HCT116 (cell line): ENCODE data around the gene CSTF3. TPM values are rescaled to one million over a fixed set of nuclear protein-coding genes. Genes with fewer than 3 reads are reported as not detected.

ENCODE experiments used
- ATAC-seq: fragments of 200-7000 bp; cut with Tn5 transposase; 2 replicates; pipeline ENCODE4 v1.9.1; 2020; ENCODE audit warnings: mild to moderate bottlenecking, moderate library complexity
- BruUV-seq: library from RNA; stranded (reverse); fragments of 400-500 nt; replicated peaks from 2 replicates; lab custom pipeline; 2021; lab: Mats Ljungman, UMichigan
- CTCF ChIA-PET: fragments of 300-600 bp; sonication (Branson Sonifier 250); formaldehyde crosslinking; loops from one replicate; lab custom pipeline; 2021; ENCODE audit warnings: antibody characterized with exemption; lab: Charles Lee
- POLR2A ChIA-PET: fragments of 300-600, 350-600 bp; sonication (Branson Sonifier 250); formaldehyde crosslinking; loops from one replicate; lab custom pipeline; 2021; ENCODE audit warnings: antibody characterized with exemption; lab: Charles Lee
- RAD21 ChIA-PET, 2 experiments: fragments of 300-600 bp; sonication (Branson Sonifier 250); formaldehyde crosslinking; loops; one replicate each; lab custom pipeline; 2023; ENCODE audit warnings: low total read pairs in 2 of 2; ENCODE audit not compliant: uncharacterized antibody in 2 of 2, unreplicated experiment in 2 of 2, low non-redundant PET in 1 of 2; lab: Charles Lee
- DNase-seq: peaks from one replicate; pipeline ENCODE4 v3.0.0-alpha.2; 2010; ENCODE audit warnings: low read depth, low spot score
- H2AFZ ChIP-seq: fragments of 200-600 bp; shearing (Covaris generic), sonication (generic); 2 replicates; pipeline ENCODE4 v1.6.1; 2017; ENCODE audit warnings: low read depth, mixed run types, mixed read lengths, antibody characterized with exemption, low read length; ENCODE audit not compliant: poor library complexity, severe bottlenecking
- H3K27ac ChIP-seq: 2 replicates; pipeline ENCODE4 v1.5.1; 2012; ENCODE audit warnings: low read depth, low read length
- H3K27me3 ChIP-seq: fragments of 200-600 bp; sonication (generic); 2 replicates; pipeline ENCODE4 v1.6.1; 2016; ENCODE audit warnings: mixed run types, low read length, mixed read lengths; ENCODE audit not compliant: insufficient read depth
- H3K36me3 ChIP-seq, 2 experiments: fragments of 200-500 bp in 1 of 2; fragments of 200-600 bp in 1 of 2; sonication (Bioruptor generic) in 1 of 2; sonication (generic) in 1 of 2; 2 replicates each; pipeline versions ENCODE4 v1.5.1 to v1.6.1; 2014 to 2016; ENCODE audit warnings: low read length in 2 of 2, inconsistent platforms in 1 of 2, mixed read lengths in 1 of 2, mixed run types in 1 of 2; ENCODE audit not compliant: insufficient read depth in 2 of 2, control insufficient read depth in 1 of 2
- H3K4me1 ChIP-seq, 2 experiments: fragments of 200-600 bp in 1 of 2; sonication (generic) in 1 of 2; 2 replicates each; pipeline versions ENCODE4 v1.5.1 to v1.6.1; 2012 to 2017; ENCODE audit warnings: low read length in 2 of 2, inconsistent platforms in 1 of 2, mild to moderate bottlenecking in 1 of 2, mixed read lengths in 1 of 2, mixed run types in 1 of 2, moderate library complexity in 1 of 2; ENCODE audit not compliant: insufficient read depth in 2 of 2, control insufficient read depth in 1 of 2
- H3K4me2 ChIP-seq: fragments of 200-600 bp; sonication (generic); 2 replicates; pipeline ENCODE4 v1.6.1; 2017; ENCODE audit warnings: mixed run types, low read length, mixed read lengths
- H3K4me3 ChIP-seq, 2 experiments: fragments of 200-600 bp in 1 of 2; sonication (generic) in 1 of 2; replicated peaks in 1 of 2; 2 replicates each; pipeline ENCODE4 v1.5.1; 2011 to 2016; ENCODE audit warnings: low read length in 2 of 2, control low read depth in 1 of 2, low read depth in 1 of 2, mild to moderate bottlenecking in 1 of 2, mixed read lengths in 1 of 2, mixed run types in 1 of 2
- H3K79me2 ChIP-seq: fragments of 200-600 bp; sonication (generic); 2 replicates; pipeline ENCODE4 v1.6.1; 2017; ENCODE audit warnings: mild to moderate bottlenecking, mixed run types, low read length, moderate library complexity, mixed read lengths; ENCODE audit not compliant: insufficient read depth
- H3K9ac ChIP-seq: fragments of 200-600 bp; sonication (generic); 2 replicates; pipeline ENCODE4 v1.6.1; 2016; ENCODE audit warnings: low read length, mixed read lengths
- H3K9me2 ChIP-seq: fragments of 200-600 bp; sonication (generic), shearing (Covaris generic); 2 replicates; pipeline ENCODE4 v1.6.1; 2017; ENCODE audit warnings: mixed run types, mild to moderate bottlenecking, moderate library complexity; ENCODE audit not compliant: insufficient read depth
- H3K9me3 ChIP-seq, 2 experiments: fragments of 200-500 bp in 1 of 2; fragments of 200-600 bp in 1 of 2; sonication (Bioruptor generic) in 1 of 2; sonication (generic) in 1 of 2; 2 replicates each; pipeline ENCODE4 v1.6.1; 2014 to 2017; ENCODE audit warnings: low read length in 2 of 2, mixed read lengths in 2 of 2, inconsistent platforms in 1 of 2, low read depth in 1 of 2, mild to moderate bottlenecking in 1 of 2, mixed run types in 1 of 2, moderate library complexity in 1 of 2; ENCODE audit not compliant: control insufficient read depth in 1 of 2, insufficient read depth in 1 of 2
- H4K20me1 ChIP-seq: fragments of 200-600 bp; sonication (generic), shearing (Covaris generic); 2 replicates; pipeline ENCODE4 v1.6.1; 2017; ENCODE audit warnings: mixed run types, mild to moderate bottlenecking, moderate library complexity; ENCODE audit not compliant: insufficient read depth
- CBX3 ChIP-seq: IDR thresholded peaks from 2 replicates; pipeline ENCODE4 v1.6.1; 2012; ENCODE audit warnings: low read depth
- EGR1 ChIP-seq: IDR thresholded peaks from 2 replicates; pipeline ENCODE4 v1.6.1; 2012; ENCODE audit warnings: low read depth
- ELF1 ChIP-seq: IDR thresholded peaks from 2 replicates; pipeline ENCODE4 v1.6.1; 2012; ENCODE audit warnings: low read depth, borderline replicate concordance
- EZH2phosphoT487 ChIP-seq: fragments of 200-600 bp; IDR thresholded peaks from 2 replicates; pipeline ENCODE4 v1.6.1; 2018; ENCODE audit warnings: antibody characterized with exemption, borderline replicate concordance
- JUND ChIP-seq: IDR thresholded peaks from 2 replicates; pipeline ENCODE4 v1.6.1; 2012
- POLR2A ChIP-seq: IDR thresholded peaks from 2 replicates; pipeline ENCODE4 v1.7.0; 2011; ENCODE audit warnings: borderline replicate concordance; ENCODE audit not compliant: insufficient read depth, insufficient read length; ENCODE audit errors: extremely low read depth
- POLR2AphosphoS5 ChIP-seq: IDR thresholded peaks from 2 replicates; pipeline ENCODE4 v1.6.1; 2011; ENCODE audit warnings: mild to moderate bottlenecking, low read depth, low read length, moderate library complexity
- SIN3A ChIP-seq: IDR thresholded peaks from 2 replicates; pipeline ENCODE4 v1.6.1; 2012; ENCODE audit warnings: low read depth
- SP1 ChIP-seq: IDR thresholded peaks from 2 replicates; pipeline ENCODE4 v1.6.1; 2012; ENCODE audit warnings: low read depth
- SRF ChIP-seq: IDR thresholded peaks from 2 replicates; pipeline ENCODE4 v1.6.1; 2012; ENCODE audit warnings: low read depth
- YY1 ChIP-seq: IDR thresholded peaks from 2 replicates; pipeline ENCODE4 v1.6.1; 2011; ENCODE audit warnings: low read length, low read depth, moderate library complexity, mild to moderate bottlenecking; ENCODE audit not compliant: insufficient replicate concordance; ENCODE audit errors: extremely low read depth
- ZFX ChIP-seq: fragments of 450-650 bp; IDR thresholded peaks from 2 replicates; pipeline ENCODE4 v1.6.1; 2017
- ZNF274 ChIP-seq: fragments of 200-500 bp; sonication (Bioruptor generic); IDR thresholded peaks from 2 replicates; pipeline ENCODE4 v1.6.1; 2014; ENCODE audit warnings: mild to moderate bottlenecking, low read depth, low read length, inconsistent platforms
- intact Hi-C: fragments of 100-400 bp; cut with micrococcal nuclease; formaldehyde crosslinking; loops from 2 replicates; pipeline ENCODE4 v1.10.0; 2022
- total RNA-seq: library from RNA; stranded (reverse); gene quantifications from one replicate; pipeline ENCODE4 v1.2.1, GENCODE V29; 2021; ENCODE audit not compliant: unreplicated experiment
- TF ChIP-seq, protein P1 (sequence below): IDR thresholded peaks from 2 replicates; pipeline ENCODE4 v1.6.1; 2012
- TF ChIP-seq, protein P2 (sequence below): IDR thresholded peaks from 2 replicates; pipeline ENCODE4 v1.6.1; 2012
- TF ChIP-seq, protein P3 (sequence below): IDR thresholded peaks from 2 replicates; pipeline ENCODE4 v1.6.1; 2011; ENCODE audit warnings: mild to moderate bottlenecking, low read length, moderate library complexity; ENCODE audit not compliant: insufficient replicate concordance; ENCODE audit errors: extremely low read depth
- TF ChIP-seq, protein P4 (sequence below), 3 experiments: fragments of 200-600 bp in 1 of 3; sonication (generic) in 1 of 3; IDR thresholded peaks in 2 of 3; conservative IDR thresholded peaks in 1 of 3; 2 replicates each; pipeline ENCODE4 v1.5.1; 2012 to 2017; ENCODE audit warnings: low read depth in 2 of 3, low read length in 2 of 3, antibody characterized with exemption in 1 of 3, borderline replicate concordance in 1 of 3, control low read depth in 1 of 3, mild to moderate bottlenecking in 1 of 3, mixed read lengths in 1 of 3, mixed run types in 1 of 3, moderate library complexity in 1 of 3; ENCODE audit not compliant: insufficient read depth in 1 of 3

The CSTF3 gene
- total RNA-seq, 1 experiment from 2014 or later = 39.3 TPM

DNA sequence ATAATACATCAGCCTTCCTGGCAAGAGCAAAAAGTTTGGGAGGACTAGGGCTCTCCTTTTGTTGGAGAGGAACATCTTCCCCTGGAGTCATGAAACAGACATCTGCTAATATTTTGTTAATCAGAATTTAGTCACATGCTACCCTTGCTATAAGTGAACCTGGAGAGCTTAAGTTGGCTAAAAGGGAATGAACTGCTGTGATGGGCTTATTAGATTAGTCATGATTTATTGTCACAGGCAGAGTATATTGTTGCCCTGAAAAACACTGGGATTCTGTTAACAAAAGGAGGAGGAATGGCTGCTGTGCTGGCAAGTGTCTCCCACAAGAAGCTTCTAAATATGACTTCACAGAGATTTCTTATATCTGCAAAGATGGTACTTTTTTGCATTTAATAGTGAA is 105.9 kb downstream of the CSTF3 start:
- ATAC-seq (no peak), DNase-seq (no peak)
- ChIA-PET RAD21 (no interaction called here), POLR2A (no interaction called here), CTCF (no interaction called here)
- no peak overlapping the region for H3K4me2 ChIP-seq
- no peak overlapping the region for H3K9ac ChIP-seq
- H3K4me3 ChIP-seq = no peak overlapping the region
- no peak overlapping the region for H3K27ac ChIP-seq
- no peaks in the 10 kb centered on the region for H4K20me1 ChIP-seq
- intact Hi-C loops = no loop called here
- no peaks in the 10 kb centered on the region for H3K9me2 ChIP-seq
- H3K9me3 ChIP-seq = no peaks in the 10 kb centered on the region
- H3K79me2 ChIP-seq = no peaks in the 10 kb centered on the region
- no peak overlapping the region for H2AFZ ChIP-seq
- peaks cover 5 to 9% of the 10 kb centered on the region in 2 experiments for H3K4me1 ChIP-seq
- no peaks in the 10 kb centered on the region for H3K27me3 ChIP-seq
- TF ChIP-seq SIN3A (no peak), ELF1 (no peak)
- no TSS peak for BruUV-seq
- H3K36me3 ChIP-seq = no peaks in the 10 kb centered on the region

DNA sequence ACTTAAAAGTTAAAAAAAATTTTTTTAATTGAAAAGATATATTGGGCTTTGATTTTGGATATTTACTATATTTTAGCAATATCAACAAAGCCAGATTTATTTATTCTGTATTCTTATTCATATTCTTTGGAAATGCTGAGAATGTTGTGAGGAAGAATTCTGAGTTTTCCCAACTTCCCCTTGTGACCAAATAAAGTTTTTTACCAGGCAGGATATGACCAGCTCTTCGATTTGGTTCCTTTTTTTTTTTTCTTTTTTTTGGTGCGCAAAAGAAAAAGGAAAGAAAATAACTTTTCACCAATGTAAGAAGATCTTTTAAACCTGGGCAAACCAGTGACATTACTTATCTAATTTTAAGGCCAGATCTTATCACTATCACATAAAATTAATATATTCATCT is 109.0 kb downstream of the CSTF3 start:
- Histone ChIP-seq H3K4me2 (no peak overlapping the region), H3K9ac (no peak overlapping the region), H4K20me1 (no peaks in the 10 kb centered on the region), H2AFZ (no peak overlapping the region), H3K36me3 (no peaks in the 10 kb centered on the region), H3K9me3 (no peaks in the 10 kb centered on the region), H3K27ac (no peak overlapping the region), H3K79me2 (no peaks in the 10 kb centered on the region), H3K4me3 (no peak overlapping the region), H3K9me2 (no peaks in the 10 kb centered on the region), H3K4me1 (no peaks in the 10 kb centered on the region), H3K27me3 (no peaks in the 10 kb centered on the region)
- ChIA-PET POLR2A (no interaction called here), CTCF (no interaction called here), RAD21 (no interaction called here)
- BruUV-seq = no TSS peak
- TF ChIP-seq EGR1 = no peak
- TF ChIP-seq EZH2phosphoT487 = no peak
- TF ChIP-seq JUND = no peak
- no peak for TF ChIP-seq ELF1
- TF ChIP-seq CBX3 = no peak
- TF ChIP-seq, protein P1, sequence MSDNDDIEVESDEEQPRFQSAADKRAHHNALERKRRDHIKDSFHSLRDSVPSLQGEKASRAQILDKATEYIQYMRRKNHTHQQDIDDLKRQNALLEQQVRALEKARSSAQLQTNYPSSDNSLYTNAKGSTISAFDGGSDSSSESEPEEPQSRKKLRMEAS = no peak
- TF ChIP-seq POLR2AphosphoS5 = no peak
- no peak for TF ChIP-seq SRF
- TF ChIP-seq, protein P2, sequence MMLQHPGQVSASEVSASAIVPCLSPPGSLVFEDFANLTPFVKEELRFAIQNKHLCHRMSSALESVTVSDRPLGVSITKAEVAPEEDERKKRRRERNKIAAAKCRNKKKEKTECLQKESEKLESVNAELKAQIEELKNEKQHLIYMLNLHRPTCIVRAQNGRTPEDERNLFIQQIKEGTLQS = no peak
- TF ChIP-seq ZFX = no peak
- TF ChIP-seq YY1 = no peak
- no peak for TF ChIP-seq POLR2A
- TF ChIP-seq, protein P3, sequence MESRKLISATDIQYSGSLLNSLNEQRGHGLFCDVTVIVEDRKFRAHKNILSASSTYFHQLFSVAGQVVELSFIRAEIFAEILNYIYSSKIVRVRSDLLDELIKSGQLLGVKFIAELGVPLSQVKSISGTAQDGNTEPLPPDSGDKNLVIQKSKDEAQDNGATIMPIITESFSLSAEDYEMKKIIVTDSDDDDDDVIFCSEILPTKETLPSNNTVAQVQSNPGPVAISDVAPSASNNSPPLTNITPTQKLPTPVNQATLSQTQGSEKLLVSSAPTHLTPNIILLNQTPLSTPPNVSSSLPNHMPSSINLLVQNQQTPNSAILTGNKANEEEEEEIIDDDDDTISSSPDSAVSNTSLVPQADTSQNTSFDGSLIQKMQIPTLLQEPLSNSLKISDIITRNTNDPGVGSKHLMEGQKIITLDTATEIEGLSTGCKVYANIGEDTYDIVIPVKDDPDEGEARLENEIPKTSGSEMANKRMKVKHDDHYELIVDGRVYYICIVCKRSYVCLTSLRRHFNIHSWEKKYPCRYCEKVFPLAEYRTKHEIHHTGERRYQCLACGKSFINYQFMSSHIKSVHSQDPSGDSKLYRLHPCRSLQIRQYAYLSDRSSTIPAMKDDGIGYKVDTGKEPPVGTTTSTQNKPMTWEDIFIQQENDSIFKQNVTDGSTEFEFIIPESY = no peak
- TF ChIP-seq, protein P4, sequence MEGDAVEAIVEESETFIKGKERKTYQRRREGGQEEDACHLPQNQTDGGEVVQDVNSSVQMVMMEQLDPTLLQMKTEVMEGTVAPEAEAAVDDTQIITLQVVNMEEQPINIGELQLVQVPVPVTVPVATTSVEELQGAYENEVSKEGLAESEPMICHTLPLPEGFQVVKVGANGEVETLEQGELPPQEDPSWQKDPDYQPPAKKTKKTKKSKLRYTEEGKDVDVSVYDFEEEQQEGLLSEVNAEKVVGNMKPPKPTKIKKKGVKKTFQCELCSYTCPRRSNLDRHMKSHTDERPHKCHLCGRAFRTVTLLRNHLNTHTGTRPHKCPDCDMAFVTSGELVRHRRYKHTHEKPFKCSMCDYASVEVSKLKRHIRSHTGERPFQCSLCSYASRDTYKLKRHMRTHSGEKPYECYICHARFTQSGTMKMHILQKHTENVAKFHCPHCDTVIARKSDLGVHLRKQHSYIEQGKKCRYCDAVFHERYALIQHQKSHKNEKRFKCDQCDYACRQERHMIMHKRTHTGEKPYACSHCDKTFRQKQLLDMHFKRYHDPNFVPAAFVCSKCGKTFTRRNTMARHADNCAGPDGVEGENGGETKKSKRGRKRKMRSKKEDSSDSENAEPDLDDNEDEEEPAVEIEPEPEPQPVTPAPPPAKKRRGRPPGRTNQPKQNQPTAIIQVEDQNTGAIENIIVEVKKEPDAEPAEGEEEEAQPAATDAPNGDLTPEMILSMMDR (IDR thresholded peaks at IDR 0.05 in 2 of 3, conservative IDR thresholded peaks at IDR 0.05 in 1 of 3; ENCODE audit: borderline replicate concordance in 1 of 3, insufficient read depth in 1 of 3, low read depth in 2 of 3, low read length in 2 of 3) = no peak
- no peak for TF ChIP-seq ZNF274
- TF ChIP-seq SP1 = no peak
- intact Hi-C loops = no loop called here
- no peak for DNase-seq
- ATAC-seq = no peak
